ENCODE measurements around the gene TEP1.
"Not testable (repeated sequence)": the region's sequence is repeated elsewhere in the genome, so short reads cannot be mapped to it uniquely, and the experiment has no call there.

The TEP1 gene

DNA sequence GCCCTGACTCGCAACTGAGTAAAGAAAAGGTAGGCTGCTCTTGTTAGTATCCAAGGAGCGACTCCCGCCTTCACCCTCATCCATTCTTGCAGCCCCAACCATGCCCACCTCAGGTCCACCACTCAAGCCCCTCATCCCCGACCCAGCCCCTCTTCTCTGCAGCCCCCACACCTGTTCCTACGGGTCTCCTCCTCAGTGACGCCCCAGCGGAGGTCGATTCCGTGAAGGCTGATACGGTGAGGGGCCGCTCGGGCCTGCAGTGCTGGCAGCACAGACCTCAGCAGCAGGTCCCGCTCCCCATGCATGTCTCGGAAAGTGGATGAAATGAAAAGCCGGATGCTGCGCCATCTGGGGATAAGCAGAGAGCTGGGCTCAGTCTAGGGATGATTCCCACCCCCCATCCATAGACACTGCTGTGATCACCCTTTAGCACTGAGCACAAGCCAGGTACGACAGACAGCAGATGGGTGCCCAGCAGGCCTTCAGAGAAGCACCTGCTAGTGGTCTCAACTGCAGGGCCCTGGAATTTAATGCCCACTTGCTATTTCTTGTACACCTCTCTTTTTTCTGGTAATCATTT, 26.9 kb downstream of the TEP1 start:
- no peak for DNase-seq (ENCODE audit: low read depth)

DNA sequence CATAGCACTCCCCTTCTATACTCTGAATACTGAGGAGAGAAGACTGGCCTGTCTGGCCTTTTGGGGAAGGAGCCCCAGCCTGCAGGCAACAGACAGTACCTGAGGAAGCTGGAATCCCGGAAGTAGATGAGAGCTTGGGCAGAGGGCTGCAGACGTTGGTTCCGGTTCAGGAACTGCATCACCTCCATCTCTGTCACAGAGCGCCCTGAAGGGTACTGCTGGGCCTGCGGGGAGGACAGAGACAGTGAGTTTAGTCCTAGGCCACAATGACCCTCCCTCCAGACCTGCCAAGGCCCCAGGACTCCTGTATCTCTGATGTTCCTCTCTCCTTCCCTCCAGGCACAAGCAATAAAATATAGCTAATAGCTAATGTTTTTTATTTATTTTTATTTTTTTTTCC, 28.4 kb downstream of the TEP1 start:
- no peak for DNase-seq (ENCODE audit: low read depth)

DNA sequence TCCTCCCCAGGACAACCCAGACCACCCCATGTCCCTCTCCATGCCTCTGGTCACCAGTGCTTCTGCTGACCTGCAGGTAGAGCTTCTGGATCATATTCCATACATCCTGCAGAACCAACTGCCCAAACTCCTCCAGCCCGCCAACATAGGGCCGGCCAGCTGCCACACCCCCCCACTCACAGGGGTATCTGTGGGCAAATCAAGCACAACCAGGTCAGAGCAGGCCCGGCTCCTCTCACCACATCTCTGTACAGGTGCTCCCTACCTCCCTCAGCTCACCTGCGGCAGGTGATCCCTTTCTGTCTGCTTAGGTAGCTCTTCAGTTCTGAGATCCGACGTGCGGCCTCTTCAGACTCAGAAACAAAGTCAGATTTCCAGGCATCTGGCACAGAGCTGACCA, 29.0 kb downstream of the TEP1 start:
- DNase-seq (ENCODE audit: low read depth), result no peak

DNA sequence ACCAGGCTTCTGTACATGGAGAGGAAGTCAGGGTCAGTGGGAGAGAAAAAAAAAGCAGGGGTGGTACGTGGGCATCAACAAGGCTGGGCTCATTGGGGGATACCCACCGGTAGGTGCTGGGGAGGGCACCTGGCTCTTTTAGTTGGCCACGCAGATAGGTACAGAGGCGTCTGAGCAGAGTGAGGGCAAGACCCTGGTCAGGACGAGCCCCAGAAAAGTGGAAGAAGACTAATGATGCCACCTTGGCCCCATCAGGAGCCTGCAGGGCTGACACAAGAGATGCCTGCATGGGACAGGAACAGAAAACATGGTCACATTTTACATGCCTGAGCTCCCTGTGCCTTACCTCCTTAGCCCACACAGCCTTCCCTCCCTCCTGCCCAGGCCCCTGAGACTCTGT, 29.7 kb downstream of the TEP1 start:
- no peak for DNase-seq (ENCODE audit: low read depth)

DNA sequence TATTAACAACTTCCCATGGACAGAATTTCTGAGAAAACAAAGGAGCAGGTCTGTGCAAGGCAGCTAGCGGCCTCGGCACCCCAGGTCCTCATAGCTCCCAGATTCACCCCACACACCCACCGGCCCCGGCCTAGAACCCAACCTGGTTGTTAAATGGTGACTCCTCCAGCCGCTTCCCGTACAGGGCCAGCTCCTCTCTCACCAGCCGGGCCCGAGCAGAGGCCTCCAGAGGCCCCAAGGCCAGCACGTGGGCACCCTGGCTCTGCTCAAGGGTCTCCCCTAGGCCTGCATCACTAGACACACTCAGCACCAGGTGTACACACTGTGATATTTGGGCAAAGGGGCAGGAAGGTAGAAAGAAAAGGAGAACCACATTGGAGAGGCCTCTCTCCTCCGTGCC, 30.3 kb downstream of the TEP1 start:
- DNase-seq (ENCODE audit: low read depth), result no peak

DNA sequence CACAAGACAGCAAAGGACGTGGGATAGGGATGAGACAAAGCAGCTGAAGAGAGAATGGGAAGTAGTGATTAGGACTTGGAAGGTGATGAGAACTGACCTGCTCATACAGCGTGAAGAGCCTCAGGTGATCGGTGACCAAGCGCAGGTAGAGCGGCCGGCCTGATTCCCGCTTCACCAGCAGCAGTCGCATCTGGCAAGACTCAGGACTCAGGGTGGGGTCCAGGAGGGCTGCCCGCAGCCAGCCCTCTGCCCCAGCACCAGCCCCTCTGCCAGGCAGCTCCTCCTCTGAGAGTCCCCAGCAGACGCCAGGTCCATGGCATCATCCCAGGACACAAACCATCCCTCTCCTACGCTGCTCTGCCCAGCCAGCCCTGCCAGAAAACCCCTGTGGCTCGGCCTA, 30.8 kb downstream of the TEP1 start:
- DNase-seq (ENCODE audit: low read depth), result no peak

DNA sequence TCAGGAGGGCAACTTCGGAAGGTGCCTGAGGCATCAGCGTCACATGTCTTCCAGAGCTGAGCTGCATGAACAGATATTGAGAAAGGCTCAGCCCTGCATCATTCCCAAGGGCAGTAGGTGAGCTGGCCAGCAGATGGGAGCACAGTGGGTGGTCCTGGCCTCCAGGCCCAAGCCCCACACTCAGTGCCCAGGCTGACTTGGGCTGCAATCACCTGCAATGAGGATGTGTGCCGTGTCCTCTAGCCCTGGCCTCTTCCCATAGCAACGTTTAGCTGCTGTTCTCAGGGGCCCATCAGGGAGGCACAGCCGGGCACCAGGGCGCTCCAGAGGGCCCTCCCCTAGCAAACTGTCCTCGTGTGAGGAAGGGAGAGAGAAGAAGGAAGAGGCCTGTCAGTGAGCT, 32.0 kb downstream of the TEP1 start:
- no peak for DNase-seq (ENCODE audit: low read depth)

DNA sequence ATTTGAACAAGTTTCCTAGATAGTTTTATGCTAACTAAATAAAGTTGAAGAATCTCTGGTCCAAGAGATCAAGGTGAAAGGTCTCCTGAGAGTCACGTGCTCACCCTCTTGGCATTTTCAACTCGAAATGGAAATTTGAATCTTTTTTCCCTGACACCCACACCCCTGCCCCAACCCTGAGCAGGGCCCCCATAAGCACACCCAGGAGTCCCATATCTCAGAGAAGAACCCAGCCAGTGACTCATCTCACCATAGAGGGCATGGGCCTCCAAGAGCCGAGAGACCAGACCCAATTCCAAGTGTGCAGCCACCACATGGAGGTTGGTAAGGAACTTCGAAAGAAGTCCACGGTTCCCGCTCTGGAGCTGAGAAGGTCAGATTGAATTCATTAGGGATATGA, 32.6 kb downstream of the TEP1 start:
- no peak for DNase-seq (ENCODE audit: low read depth)

DNA sequence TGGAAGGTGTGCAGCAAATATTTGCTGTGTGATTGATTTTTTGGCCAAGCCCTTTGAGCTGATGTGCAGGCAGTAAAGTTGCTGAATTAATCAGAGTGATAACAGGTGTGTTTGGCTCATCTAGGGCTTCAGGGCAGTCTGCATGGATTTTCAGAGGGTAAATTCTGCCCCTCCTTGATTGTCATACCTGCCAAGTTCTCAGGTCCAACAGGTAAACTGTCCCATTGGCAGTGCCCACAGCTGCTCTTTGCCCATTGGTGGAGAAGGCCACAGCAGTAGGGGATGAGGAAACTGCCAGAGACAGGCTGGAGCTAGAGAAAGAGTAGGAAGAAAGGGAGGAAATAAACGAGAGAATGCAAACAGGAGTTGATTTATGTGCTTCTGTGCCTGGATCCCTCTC, 33.6 kb downstream of the TEP1 start:
- no peak for DNase-seq (ENCODE audit: low read depth)

DNA sequence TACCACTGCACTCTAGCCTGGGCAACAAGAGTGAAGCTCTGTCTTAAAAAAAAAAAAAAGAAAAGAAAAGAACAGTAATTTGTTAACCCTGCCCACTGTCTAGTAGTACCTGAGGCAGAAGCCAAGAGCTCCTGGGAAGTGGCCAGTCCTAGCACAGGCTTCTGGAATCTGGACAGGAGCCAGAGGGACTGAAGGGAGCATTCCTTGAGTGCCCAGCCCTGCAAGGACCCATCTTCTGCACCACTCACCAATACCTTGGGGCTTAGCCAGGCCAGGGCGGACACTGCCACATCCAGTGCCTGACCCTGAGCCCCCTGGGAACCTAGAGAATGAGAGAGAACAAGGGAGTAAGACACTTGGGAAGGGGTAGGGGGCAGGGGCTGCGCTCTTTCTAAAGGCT, 36.1 kb downstream of the TEP1 start:
- DNase-seq (ENCODE audit: low read depth), result no peak

DNA sequence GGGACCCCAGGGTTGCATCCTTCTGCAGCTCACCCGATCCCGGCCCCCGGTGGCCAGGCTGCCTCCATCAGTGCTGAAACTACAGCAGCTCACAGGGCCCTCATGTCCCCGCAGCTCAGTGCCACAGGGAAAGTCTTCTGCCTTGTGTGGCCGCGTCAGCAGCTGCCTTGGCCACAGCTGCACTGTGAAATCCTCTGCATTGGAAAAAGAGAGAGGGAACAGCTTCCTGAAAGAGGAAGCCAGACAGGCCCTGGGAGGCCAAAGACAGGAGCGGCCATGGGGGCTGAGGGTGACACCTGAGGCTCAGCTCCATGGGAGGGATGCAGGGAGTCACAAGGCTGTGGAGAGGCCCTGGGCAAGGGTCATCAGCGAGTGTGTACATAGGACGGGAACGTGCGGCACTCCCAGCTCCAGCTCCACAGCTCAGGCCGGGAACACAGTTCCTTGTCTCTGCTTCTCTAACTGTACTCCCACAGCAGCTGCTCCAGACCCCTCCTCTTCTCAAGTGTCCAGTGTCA, 37.2 kb downstream of the TEP1 start:
- DNase-seq (ENCODE audit: low read depth), result no peak

DNA sequence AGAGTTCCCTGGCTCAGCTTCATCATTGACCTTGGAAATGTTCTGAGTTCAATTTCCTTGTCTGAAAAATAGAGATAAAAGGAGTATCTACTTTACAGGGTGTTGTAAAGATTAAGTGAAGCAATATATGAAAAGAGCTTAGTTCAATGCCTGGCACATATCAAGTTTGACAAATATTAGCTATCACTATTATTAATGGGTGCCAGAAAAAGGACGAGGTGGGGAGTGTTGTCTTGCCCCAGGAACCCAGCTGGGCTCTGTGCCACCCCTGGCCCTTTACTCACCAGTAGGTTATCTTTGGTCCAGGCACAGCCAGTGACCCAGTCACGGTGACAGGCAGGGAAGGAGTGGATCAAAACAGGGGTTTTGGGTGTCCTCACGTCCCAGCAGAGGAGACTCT, 37.8 kb downstream of the TEP1 start:
- DNase-seq (ENCODE audit: low read depth), result no peak

DNA sequence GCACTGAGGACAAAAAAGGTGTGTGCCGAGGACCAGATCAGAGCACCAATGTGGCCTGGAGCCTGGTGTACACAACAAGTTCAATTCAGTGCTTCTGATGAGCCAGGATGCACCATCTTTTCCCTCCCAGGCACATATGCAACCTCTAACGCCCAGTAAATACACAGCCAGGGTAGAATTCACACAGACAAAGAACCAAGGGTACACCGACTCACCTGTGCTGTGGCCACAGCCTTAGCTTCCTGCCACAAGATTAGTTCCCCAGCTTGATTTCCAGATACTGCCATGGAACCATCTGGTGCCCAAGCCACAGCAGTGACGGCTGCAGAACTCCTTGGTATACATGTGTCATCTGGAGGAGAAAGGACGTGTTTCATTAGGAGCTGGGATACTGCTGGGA, 40.5 kb downstream of the TEP1 start:
- DNase-seq (ENCODE audit: low read depth), result no peak

DNA sequence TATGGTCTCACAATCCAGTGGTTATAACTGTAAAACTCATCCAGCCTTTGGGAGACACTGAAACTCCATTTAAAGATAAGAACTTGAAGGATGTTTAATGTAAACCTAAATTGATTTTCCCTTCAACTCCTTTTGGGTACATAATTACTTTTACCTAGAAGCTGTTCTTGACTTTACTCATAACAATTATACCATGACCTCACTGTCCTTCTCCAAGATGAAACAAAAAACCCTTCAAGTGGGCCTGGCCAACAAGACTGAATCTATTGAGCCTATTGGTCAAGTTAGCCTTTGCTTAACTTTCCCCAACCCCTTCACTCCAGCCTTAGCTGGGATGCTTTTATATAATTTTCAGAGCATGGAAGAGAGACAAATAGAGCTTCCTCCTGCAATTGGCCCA, 47.4 kb downstream of the TEP1 start:
- DNase-seq (ENCODE audit: low read depth), result no peak

DNA sequence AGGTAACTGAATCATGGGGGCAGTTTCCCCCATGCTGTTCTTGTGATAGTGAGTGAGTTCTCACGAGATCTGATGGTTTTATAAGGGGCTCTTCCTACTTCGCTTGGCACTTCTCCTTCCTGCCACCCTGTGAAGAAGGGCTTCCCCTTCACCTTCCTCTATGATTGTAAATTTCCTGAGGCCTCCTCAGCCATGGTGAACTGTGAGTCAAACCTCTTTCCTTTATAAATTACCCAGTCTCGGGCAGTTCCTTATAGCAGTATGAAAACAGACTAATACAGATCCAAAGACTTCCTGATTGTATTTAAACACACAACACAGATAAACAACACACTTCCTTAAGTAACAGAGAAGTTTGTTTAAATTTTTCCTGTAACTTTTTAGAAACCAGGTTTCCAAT, 54.8 kb downstream of the TEP1 start:
- DNase-seq (ENCODE audit: low read depth), result not testable (repeated sequence)

DNA sequence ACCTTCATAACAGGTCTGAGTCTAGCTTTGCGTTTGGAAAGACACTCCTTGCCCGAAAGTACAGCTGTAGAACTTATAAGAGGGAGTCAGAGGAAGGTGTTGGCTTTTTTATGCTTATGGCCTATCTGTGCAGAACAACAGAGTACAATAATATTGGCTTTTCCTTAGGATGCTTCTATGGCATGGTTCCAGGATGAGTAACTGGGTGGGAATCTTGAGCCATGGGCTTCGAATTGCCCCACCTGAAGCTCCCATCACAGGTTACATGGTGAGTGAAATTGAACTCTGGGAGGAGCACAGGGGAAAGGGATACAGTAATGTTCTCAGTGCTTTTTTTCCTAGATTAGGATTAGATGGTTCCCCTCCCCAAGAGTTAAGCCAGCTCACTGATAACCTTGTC, 56.9 kb downstream of the TEP1 start:
- DNase-seq (ENCODE audit: low read depth), result peak; percentile 25

DNA sequence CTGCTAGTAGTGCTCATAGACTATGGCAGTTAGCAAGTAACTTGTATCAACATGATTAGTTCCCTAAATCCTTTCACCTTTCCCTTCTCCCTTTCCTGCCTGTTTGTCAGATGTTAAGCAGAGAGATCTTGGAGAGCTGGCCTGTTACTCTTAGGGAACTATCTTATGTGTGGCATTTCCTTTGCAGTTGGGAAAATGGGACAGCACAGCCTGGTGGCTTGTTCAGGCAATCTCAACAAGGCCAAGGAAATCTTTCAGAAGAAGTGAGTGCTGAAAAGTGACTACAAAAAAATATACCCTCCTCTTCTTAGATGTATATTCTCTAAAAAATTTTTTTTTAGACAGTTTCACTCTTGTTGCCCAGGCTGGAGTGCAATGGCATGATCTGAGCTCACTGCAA, 62.4 kb downstream of the TEP1 start:
- peak; percentile 11 for DNase-seq (ENCODE audit: low read depth)

DNA sequence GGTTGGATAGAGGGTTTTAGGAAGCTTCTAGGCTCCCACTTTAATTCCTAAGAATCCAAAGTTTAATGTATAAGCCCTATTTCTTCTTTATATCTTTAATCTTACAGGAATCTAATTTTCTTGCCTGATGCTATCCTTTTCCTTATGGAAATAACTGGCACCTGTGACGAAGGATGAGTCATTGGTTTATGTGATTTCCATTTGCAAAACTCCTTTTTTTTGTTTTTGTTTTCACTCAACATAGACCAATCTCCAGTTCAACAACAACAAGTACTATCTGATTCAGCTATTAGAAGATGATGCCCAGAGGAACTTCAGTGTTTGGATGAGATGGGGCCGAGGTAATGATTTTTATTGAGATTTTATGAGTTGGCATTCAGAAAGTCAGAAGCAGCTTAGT, 63.0 kb downstream of the TEP1 start:
- DNase-seq (ENCODE audit: low read depth), result peak; percentile 54

DNA sequence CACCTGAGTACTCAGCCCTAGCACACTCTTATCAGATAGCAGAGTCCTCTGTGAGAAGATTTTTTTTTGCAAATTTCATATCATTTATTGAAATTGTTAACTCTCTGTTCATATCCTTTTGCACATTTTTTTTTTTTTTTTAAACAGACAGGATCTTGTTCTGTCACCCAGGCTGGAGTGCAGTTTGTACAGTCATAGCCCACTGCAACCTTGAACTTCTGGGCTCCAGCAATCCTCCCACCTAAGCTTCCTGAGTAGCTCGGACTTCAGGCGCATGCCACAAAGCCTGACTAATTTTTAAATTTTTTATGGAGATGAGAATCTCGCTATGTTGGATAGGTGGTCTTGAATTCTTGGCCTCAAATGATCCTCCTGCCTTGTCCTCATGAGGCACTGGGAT, 65.6 kb downstream of the TEP1 start:
- DNase-seq (ENCODE audit: low read depth), result no peak

DNA sequence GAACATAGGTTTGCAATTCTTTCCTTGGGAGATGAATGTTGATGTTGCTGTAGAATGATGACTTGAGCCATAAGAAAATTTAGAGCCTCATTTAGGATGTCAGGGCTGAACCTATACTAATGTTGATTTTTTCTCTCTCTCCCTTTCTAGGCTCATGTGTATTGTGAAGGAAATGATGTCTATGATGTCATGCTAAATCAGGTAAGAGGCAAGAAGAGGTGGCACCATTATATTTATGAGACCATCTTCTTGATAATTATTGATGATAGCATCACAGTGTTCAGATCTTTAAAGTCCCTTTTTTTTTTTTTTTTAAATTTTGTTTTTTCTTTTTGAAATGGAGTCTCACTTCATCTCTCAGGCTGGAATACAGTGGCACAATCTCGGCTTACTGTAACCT, 66.6 kb downstream of the TEP1 start:
- no peak for DNase-seq (ENCODE audit: low read depth)

DNA sequence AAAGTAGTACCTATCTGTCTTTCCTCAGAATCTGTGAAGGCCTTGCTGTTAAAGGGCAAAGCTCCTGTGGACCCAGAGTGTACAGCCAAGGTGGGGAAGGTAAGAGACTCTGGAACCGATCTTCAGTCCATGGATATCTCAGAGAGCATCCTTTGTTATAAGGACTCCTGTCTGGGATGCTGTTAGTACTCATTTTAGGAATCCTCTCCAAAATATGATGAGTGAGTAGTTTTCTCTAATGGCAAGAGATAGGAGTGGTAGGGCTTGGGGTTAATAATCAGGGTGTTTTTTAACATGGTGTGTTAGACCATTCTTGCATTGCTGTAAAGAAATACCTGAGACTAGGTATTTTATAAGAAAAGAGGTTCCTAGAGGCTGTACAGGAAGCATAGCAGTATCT, 67.9 kb downstream of the TEP1 start:
- DNase-seq (ENCODE audit: low read depth), result no peak

DNA sequence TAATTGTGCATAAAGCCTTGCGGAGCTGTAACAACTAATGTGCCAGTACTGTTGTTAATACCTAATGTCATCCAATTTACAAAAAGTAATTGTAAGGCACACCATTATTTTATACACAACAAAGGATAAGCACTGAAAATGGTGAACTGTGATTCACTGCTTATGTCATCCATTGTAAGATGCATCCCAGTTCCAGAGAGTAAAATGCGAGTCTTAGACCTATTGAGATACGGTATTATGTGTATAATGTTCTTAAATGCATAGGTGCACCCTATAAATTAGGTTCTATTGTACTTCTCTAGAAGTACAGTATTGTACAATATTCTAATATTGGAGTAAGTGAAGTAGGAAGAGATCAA, 69.5 kb downstream of the TEP1 start:
- peak; percentile 51 for DNase-seq (ENCODE audit: low read depth)

DNA sequence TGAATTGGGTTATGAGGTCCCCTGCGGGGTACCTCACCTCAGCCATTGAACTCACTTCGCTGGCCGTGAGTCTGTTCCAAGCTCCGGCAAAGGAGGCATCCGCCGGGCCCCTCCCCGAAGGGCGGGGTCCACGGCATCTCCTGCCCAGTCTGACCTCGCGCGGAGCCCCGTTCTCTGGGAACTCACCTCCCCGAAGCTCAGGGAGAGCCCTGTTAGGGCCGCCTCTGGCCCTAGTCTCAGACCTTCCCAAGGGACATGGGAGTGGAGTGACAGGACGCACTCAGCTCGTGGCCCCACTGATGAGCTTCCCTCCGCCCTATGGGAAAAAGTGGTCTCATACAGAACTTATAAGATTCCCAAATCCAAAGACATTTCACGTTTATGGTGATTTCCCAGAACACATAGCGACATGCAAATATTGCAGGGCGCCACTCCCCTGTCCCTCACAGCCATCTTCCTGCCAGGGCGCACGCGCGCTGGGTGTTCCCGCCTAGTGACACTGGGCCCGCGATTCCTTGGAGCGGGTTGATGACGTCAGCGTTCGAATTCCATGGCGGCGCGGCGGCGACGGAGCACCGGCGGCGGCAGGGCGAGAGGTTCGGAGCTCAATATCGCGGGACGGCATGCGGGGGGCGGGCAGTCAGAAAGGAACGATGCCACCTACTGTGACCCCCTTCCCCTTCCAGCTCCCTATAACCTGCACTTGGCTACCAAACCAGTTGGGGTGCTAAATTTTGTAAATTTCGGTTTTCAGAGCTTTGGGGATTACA, 70.0 kb downstream of the TEP1 start, which contains the start of gene PARP2:
TSS of gene PARP2 (plus strand) at position 544 of the 770 bp plus-strand sequence. CDS start at position 551, 7 bp downstream.
- DNase-seq (ENCODE audit: low read depth), result peak; percentile 99

DNA sequence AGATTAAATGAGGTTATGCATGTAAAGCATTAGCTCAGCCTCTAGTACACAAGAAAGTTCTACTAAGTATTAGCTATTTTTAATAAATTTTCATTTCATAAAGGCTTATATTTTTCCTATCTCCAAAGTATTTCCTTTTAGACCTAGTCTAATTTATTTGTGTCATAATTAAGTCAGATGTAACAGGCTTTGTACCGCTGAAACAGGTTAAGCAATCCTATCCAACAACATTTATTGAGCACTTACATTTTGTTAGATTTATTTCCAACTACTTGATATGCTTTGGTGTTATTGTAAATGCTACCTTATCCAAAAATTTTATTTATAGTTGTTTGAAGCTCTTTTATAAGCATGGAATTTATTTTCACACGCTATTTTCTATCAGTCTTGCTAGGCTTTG, 71.7 kb downstream of the TEP1 start:
- no peak for DNase-seq (ENCODE audit: low read depth)
